B cell (primary cell): ENCODE measurements around the gene NFKBIL1.

Experiments used
- EZH2 ChIP-seq: IDR thresholded peaks from 2 replicates; pipeline ENCODE4 v1.6.1; 2012; ENCODE audit warnings: borderline replicate concordance, low read depth, mild to moderate bottlenecking, moderate library complexity, low read length; ENCODE audit not compliant: insufficient read depth, poor library complexity, severe bottlenecking
- TF ChIP-seq, protein P1 (sequence below): fragments of 200-600 bp; IDR thresholded peaks from one replicate; pipeline ENCODE4 v1.8.0; 2022; ENCODE audit warnings: antibody characterized with exemption, mild to moderate bottlenecking

DNA sequence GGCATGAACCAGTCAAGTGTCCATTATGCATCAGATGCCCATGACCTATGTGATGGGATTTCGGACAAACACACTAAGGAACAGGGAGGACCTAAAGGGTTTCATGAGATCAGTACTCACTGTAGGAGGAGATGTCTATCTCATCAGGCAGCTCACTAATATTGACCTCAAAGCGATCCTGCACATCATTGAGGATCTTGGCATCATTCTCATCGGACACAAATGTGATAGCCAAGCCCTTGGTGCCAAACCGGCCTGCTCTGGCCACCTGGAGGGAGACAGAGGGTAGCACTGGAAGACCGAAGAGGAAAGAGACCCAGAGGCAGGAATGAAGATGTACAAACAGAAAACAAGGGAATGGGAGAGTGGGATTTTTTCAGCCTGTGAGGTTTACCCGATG lies 16.7 kb upstream of the NFKBIL1 start:
- TF ChIP-seq, protein P1, sequence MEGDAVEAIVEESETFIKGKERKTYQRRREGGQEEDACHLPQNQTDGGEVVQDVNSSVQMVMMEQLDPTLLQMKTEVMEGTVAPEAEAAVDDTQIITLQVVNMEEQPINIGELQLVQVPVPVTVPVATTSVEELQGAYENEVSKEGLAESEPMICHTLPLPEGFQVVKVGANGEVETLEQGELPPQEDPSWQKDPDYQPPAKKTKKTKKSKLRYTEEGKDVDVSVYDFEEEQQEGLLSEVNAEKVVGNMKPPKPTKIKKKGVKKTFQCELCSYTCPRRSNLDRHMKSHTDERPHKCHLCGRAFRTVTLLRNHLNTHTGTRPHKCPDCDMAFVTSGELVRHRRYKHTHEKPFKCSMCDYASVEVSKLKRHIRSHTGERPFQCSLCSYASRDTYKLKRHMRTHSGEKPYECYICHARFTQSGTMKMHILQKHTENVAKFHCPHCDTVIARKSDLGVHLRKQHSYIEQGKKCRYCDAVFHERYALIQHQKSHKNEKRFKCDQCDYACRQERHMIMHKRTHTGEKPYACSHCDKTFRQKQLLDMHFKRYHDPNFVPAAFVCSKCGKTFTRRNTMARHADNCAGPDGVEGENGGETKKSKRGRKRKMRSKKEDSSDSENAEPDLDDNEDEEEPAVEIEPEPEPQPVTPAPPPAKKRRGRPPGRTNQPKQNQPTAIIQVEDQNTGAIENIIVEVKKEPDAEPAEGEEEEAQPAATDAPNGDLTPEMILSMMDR = no peak
- TF ChIP-seq EZH2 = no peak
